ENCODE results near the gene ZIC2.
"Not testable (repeated sequence)": the region's sequence is repeated elsewhere in the genome, so short reads cannot be mapped to it uniquely, and the experiment has no call there.

ZIC2 gene

GRCh38 chr13:99948907-99949678 lies 32.5 kb upstream of the ZIC2 start:
- no peaks in the 10 kb centered on the region for H3K36me3 ChIP-seq (ENCODE audit: control insufficient read depth, insufficient read depth, low read length)
- no peaks in the 10 kb centered on the region for H3K9me3 ChIP-seq (ENCODE audit: control insufficient read depth, low read length)
- no peak overlapping the region for H3K4me3 ChIP-seq (ENCODE audit: insufficient read depth, low read depth, low read length)
- H3K27ac ChIP-seq (ENCODE audit: insufficient read depth, low read depth, low read length, poor library complexity, severe bottlenecking): no peak overlapping the region
- H3K27me3 ChIP-seq (ENCODE audit: control insufficient read depth, insufficient read depth, low read length, poor library complexity, severe bottlenecking): peaks cover 7% of the 10 kb centered on the region
- 89 to 90% methylated on average over 10 of the region's 10 CpGs for WGBS, 2 experiments
- peaks cover 17% of the 10 kb centered on the region for H3K4me1 ChIP-seq (ENCODE audit: control insufficient read depth, insufficient read depth, low read length)

- Histone ChIP-seq H3K9me3 (ENCODE audit: control insufficient read depth, low read length) (no peaks in the 10 kb centered on the region), H3K27ac (ENCODE audit: insufficient read depth, low read depth, low read length, poor library complexity, severe bottlenecking) (no peak overlapping the region), H3K4me1 (ENCODE audit: control insufficient read depth, insufficient read depth, low read length) (peaks cover 23% of the 10 kb centered on the region), H3K4me3 (ENCODE audit: insufficient read depth, low read depth, low read length) (no peak overlapping the region), H3K27me3 (ENCODE audit: control insufficient read depth, insufficient read depth, low read length, poor library complexity, severe bottlenecking) (peaks cover 15% of the 10 kb centered on the region), H3K36me3 (ENCODE audit: control insufficient read depth, insufficient read depth, low read length) (no peaks in the 10 kb centered on the region)
- 65 to 71% methylated on average over 7 of the region's 8 CpGs for WGBS, 2 experiments
These were observed 31.7 kb upstream of the ZIC2 start for GRCh38 chr13:99949679-99950413.

DNA sequence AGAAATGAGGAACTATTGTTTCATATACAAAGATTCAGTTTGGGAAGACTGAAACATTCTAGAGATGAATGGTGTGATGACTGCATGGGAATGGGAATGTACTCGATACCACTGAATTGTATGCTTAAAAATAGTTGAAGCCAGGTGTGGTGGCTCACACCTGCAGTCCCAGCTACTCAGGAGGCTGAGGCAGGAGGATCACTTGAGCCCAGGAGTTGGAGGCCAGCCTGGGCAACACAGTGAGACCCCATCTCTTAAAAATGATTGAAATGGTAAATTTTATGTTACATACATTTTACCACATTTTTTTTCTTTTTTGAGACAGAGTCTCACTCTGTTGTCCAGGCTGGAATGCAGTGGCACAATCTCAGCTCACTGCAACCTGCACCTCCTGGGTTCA lies 29.9 kb upstream of the ZIC2 start:
- H3K27ac ChIP-seq (ENCODE audit: insufficient read depth, low read depth, low read length, poor library complexity, severe bottlenecking); H3K4me3 ChIP-seq (ENCODE audit: insufficient read depth, low read depth, low read length); H3K9me3 ChIP-seq (ENCODE audit: control insufficient read depth, low read length); H3K36me3 ChIP-seq (ENCODE audit: control insufficient read depth, insufficient read depth, low read length): not testable (repeated sequence)
- 97 to 98% methylated on average over 1 of the region's 1 CpG for WGBS, 2 experiments
- peaks cover 40% of the 10 kb centered on the region for H3K4me1 ChIP-seq (ENCODE audit: control insufficient read depth, insufficient read depth, low read length)
- peaks cover 33% of the 10 kb centered on the region for H3K27me3 ChIP-seq (ENCODE audit: control insufficient read depth, insufficient read depth, low read length, poor library complexity, severe bottlenecking)

DNA sequence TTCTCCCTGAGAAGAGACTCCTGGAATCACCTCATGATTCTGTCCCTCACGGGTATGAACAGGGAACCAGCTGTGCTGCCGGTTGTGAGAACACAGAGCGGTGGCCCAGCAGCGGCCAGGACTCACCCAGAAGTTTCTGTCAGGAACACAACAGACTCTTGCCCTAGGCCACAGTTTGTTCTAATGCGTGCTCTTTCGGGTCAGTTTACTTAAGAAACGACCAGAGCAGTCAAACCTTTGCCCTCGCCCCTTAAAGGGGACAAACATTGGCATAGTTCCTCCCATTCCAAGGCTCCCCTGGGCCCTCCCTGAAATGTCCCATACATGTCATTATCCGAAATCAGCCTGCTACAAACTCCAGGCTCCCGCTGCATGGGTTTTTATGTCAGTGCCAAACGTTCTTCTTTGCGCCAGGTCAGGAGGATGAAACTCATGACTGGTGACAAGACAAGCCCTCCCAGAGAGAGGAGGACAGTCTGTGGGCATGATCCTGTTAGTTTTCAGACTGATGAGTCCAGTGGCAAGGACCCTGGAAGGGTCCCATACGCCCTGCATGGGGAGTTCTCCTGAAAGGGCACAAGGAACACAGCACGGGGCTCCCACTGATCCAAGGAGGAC lies 28.3 kb upstream of the ZIC2 start:
- peaks cover 40% of the 10 kb centered on the region for H3K27me3 ChIP-seq (ENCODE audit: control insufficient read depth, insufficient read depth, low read length, poor library complexity, severe bottlenecking)
- WGBS, 2 experiments: 80 to 84% methylated on average over 14 of the region's 14 CpGs
- H3K4me3 ChIP-seq (ENCODE audit: insufficient read depth, low read depth, low read length): no peak overlapping the region
- no peak overlapping the region for H3K27ac ChIP-seq (ENCODE audit: insufficient read depth, low read depth, low read length, poor library complexity, severe bottlenecking)
- no peaks in the 10 kb centered on the region for H3K36me3 ChIP-seq (ENCODE audit: control insufficient read depth, insufficient read depth, low read length)
- peaks cover 44% of the 10 kb centered on the region for H3K4me1 ChIP-seq (ENCODE audit: control insufficient read depth, insufficient read depth, low read length)
- H3K9me3 ChIP-seq (ENCODE audit: control insufficient read depth, low read length): no peaks in the 10 kb centered on the region

DNA sequence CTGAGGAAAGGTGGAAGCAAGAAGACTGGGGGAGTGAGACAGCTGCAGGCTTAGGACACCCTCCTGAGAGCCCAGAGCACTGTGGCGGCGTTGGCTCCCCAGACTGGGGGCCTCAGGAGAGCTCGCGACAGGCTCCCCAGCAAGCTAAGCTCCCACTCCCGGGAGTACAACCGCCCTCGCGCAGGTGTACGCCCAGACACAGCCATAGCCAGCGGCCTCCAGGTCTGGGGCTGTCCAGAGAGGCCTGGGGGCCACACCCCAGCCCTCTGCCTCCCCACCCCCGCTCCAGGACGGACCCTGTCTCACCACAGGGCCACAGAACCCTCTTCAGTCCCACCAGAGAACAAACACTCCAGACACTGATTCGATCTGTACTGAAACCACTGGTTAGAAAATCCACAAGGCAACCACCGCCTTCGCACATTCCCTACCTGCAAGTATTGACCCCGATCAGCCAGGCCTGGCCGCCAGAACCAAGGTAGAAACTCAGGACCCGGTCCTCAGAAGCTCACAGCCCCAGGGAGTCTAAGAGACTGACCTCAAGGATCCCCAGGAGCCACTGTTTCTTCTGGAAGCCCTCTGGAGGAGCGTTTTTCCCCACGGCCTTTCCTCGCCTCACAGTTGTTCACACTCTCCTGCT lies 26.4 kb upstream of the ZIC2 start:
- peaks cover 40% of the 10 kb centered on the region for H3K27me3 ChIP-seq (ENCODE audit: control insufficient read depth, insufficient read depth, low read length, poor library complexity, severe bottlenecking)
- peak overlapping the region; percentile 53 for H3K4me3 ChIP-seq (ENCODE audit: insufficient read depth, low read depth, low read length)

DNA sequence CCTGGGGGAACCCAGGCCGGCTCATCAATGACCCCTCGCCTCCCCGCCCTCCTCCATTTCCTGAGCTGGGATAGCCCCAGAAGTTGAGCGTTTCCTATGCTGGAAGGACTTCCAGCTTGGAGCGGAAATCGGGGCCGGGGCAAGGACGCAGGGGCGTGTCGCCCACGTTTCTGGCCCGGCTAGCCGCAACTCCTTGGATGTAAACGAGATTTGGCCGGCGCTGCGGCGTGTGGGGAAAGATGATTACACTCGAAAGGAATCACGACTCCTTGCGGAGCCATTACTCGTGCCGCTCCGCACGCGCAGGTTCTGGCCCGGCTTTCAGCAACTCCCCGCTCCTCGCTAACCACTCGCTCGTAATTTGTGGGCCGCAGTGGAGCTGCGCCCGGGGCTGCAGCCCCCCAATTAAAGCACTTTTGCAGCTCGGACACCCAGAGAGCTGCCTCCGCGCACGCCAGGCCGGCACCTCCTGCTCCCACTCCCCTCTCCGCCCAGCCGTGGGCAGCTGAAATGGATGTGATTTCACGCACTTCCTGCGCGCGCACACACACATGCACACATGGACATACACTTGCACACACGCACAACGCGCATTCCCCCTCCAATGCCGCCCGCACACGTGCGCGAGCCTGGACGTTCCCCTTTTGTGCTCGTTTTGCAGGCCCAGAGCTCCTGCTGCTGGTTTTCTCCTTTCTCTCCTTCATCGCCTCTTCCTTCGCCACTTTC lies 25.7 kb upstream of the ZIC2 start:
- Histone ChIP-seq H3K36me3 (ENCODE audit: control insufficient read depth, insufficient read depth, low read length) (no peaks in the 10 kb centered on the region), H3K4me1 (ENCODE audit: control insufficient read depth, insufficient read depth, low read length) (peaks cover 34% of the 10 kb centered on the region), H3K27ac (ENCODE audit: insufficient read depth, low read depth, low read length, poor library complexity, severe bottlenecking) (no peak overlapping the region), H3K4me3 (ENCODE audit: insufficient read depth, low read depth, low read length) (peak overlapping the region; percentile 53), H3K27me3 (ENCODE audit: control insufficient read depth, insufficient read depth, low read length, poor library complexity, severe bottlenecking) (peaks cover 40% of the 10 kb centered on the region), H3K9me3 (ENCODE audit: control insufficient read depth, low read length) (no peaks in the 10 kb centered on the region)
- WGBS, 2 experiments: 2 to 3% methylated on average over 57 of the region's 57 CpGs

More for the DNA sequence above, 26.4 kb upstream of the ZIC2 start:
- WGBS, 2 experiments: 61 to 64% methylated on average over 21 of the region's 21 CpGs
- peaks cover 37% of the 10 kb centered on the region for H3K4me1 ChIP-seq (ENCODE audit: control insufficient read depth, insufficient read depth, low read length)
- no peaks in the 10 kb centered on the region for H3K9me3 ChIP-seq (ENCODE audit: control insufficient read depth, low read length)
- no peaks in the 10 kb centered on the region for H3K36me3 ChIP-seq (ENCODE audit: control insufficient read depth, insufficient read depth, low read length)
- no peak overlapping the region for H3K27ac ChIP-seq (ENCODE audit: insufficient read depth, low read depth, low read length, poor library complexity, severe bottlenecking)

- H3K4me1 ChIP-seq (ENCODE audit: control insufficient read depth, insufficient read depth, low read length): peaks cover 41% of the 10 kb centered on the region
- no peaks in the 10 kb centered on the region for H3K9me3 ChIP-seq (ENCODE audit: control insufficient read depth, low read length)
- peak overlapping the region; percentile 69 for H3K27ac ChIP-seq (ENCODE audit: insufficient read depth, low read depth, low read length, poor library complexity, severe bottlenecking)
- peak overlapping the region; percentile 53 for H3K4me3 ChIP-seq (ENCODE audit: insufficient read depth, low read depth, low read length)
- no peaks in the 10 kb centered on the region for H3K36me3 ChIP-seq (ENCODE audit: control insufficient read depth, insufficient read depth, low read length)
- 0% methylated on average over 68 of the region's 68 CpGs for WGBS, 2 experiments
- H3K27me3 ChIP-seq (ENCODE audit: control insufficient read depth, insufficient read depth, low read length, poor library complexity, severe bottlenecking): peaks cover 40% of the 10 kb centered on the region
These were observed 24.9 kb upstream of the ZIC2 start for GRCh38 chr13:99956473-99957349.

- peaks cover 50% of the 10 kb centered on the region for H3K4me1 ChIP-seq (ENCODE audit: control insufficient read depth, insufficient read depth, low read length)
- WGBS, 2 experiments: 1% methylated on average over 35 of the region's 35 CpGs
- no peaks in the 10 kb centered on the region for H3K36me3 ChIP-seq (ENCODE audit: control insufficient read depth, insufficient read depth, low read length)
- H3K4me3 ChIP-seq (ENCODE audit: insufficient read depth, low read depth, low read length): peak overlapping the region; percentile 25
- peaks cover 38% of the 10 kb centered on the region for H3K27me3 ChIP-seq (ENCODE audit: control insufficient read depth, insufficient read depth, low read length, poor library complexity, severe bottlenecking)
- H3K27ac ChIP-seq (ENCODE audit: insufficient read depth, low read depth, low read length, poor library complexity, severe bottlenecking): peak overlapping the region; percentile 94
- H3K9me3 ChIP-seq (ENCODE audit: control insufficient read depth, low read length): no peaks in the 10 kb centered on the region
These were observed 23.0 kb upstream of the ZIC2 start for GRCh38 chr13:99958406-99959126.
